AG04449 (cell line): ENCODE measurements around the gene GSG1L.

ENCODE experiments used
- CTCF ChIA-PET: fragments of 350-600 bp; formaldehyde crosslinking; extraction: SDS; loops from one replicate; lab custom pipeline; 2021; ENCODE audit warnings: antibody characterized with exemption; lab: Yijun Ruan, JAX
- POLR2A ChIA-PET: fragments of 400-600, 350-600 bp; formaldehyde crosslinking; extraction: SDS; loops from one replicate; lab custom pipeline; 2020; ENCODE audit warnings: antibody characterized with exemption, inconsistent platforms; lab: Yijun Ruan, JAX
- DNase-seq: peaks from one replicate; pipeline ENCODE4 v3.0.0-alpha.2; 2010; ENCODE audit warnings: low read depth, low spot score
- H3K4me3 ChIP-seq: 2 replicates; pipeline ENCODE4 v1.5.1; 2011; ENCODE audit warnings: low read depth, mild to moderate bottlenecking, control low read depth, low read length
- CTCF ChIP-seq: IDR thresholded peaks from one replicate; pipeline ENCODE4 v1.5.1; 2011; ENCODE audit warnings: mild to moderate bottlenecking, moderate library complexity, low read length, control low read depth, inconsistent platforms; ENCODE audit not compliant: insufficient read depth; ENCODE audit errors: missing control alignments

Gene GSG1L

GRCh38 chr16:27816561-27816960, 247.0 kb downstream of the GSG1L start:
- no peak overlapping the region for H3K4me3 ChIP-seq
- ChIA-PET POLR2A (no interaction called here), CTCF (interaction anchor here (0.8 kb wide), 1 partner anchor 16 kb away, joined by 3 read pairs; no protein-coding TSS in a partner anchor)
- TF ChIP-seq CTCF, result no peak
- no peak for DNase-seq

GRCh38 chr16:27813591-27813990, 249.9 kb downstream of the GSG1L start:
- DNase-seq, result no peak
- POLR2A ChIA-PET, result no interaction called here
- no peak for TF ChIP-seq CTCF
- CTCF ChIA-PET, result no interaction called here
- H3K4me3 ChIP-seq, result no peak overlapping the region

- CTCF ChIA-PET, result no interaction called here
- POLR2A ChIA-PET, result no interaction called here
- no peak for TF ChIP-seq CTCF
- DNase-seq, result no peak
- H3K4me3 ChIP-seq, result no peak overlapping the region
These were observed 251.6 kb downstream of the GSG1L start for GRCh38 chr16:27811881-27812280.

GRCh38 chr16:27806986-27807385, 256.5 kb downstream of the GSG1L start:
- POLR2A ChIA-PET, result no interaction called here
- TF ChIP-seq CTCF, result no peak
- no peak for DNase-seq
- H3K4me3 ChIP-seq, result no peak overlapping the region
- CTCF ChIA-PET, result no interaction called here

GRCh38 chr16:27806388-27806787, 257.1 kb downstream of the GSG1L start:
- no peak overlapping the region for H3K4me3 ChIP-seq
- POLR2A ChIA-PET, result no interaction called here
- no peak for TF ChIP-seq CTCF
- CTCF ChIA-PET, result no interaction called here
- no peak for DNase-seq

- DNase-seq, result no peak
- CTCF ChIA-PET, result no interaction called here
- no peak for TF ChIP-seq CTCF
- no peak overlapping the region for H3K4me3 ChIP-seq
- POLR2A ChIA-PET, result no interaction called here
These were observed 257.6 kb downstream of the GSG1L start for GRCh38 chr16:27805828-27806351.
